ENCODE data around the gene TSLP.

Gene TSLP

DNA sequence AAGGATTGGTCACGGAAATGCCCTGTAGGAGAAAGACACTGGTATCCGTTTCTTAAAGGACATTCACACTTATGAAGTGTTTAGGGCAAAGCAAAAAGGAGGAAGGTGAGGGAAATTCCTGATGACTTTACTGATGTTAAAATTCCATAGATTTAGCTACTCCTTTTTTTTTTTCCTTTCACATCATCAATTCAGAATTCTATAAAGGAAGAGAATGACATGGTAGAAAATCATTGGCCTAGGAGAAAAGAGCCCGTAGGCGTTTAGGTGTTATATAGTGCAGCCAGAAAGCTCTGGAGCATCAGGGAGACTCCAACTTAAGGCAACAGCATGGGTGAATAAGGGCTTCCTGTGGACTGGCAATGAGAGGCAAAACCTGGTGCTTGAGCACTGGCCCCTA, at the start of gene TSLP:
Gene TSLP (plus strand): TSS at position 301 of the 400 bp plus-strand sequence. CDS start 178 bp downstream, outside the sequence.
- no peak for DNase-seq (ENCODE audit: low read depth in 3 of 3, low spot score in 1 of 3)

- DNase-seq (ENCODE audit: low read depth in 3 of 3, low spot score in 1 of 3), result no peak
Measured at GRCh38 chr5:111022301-111022700, 49.2 kb upstream of the TSLP start.

DNA sequence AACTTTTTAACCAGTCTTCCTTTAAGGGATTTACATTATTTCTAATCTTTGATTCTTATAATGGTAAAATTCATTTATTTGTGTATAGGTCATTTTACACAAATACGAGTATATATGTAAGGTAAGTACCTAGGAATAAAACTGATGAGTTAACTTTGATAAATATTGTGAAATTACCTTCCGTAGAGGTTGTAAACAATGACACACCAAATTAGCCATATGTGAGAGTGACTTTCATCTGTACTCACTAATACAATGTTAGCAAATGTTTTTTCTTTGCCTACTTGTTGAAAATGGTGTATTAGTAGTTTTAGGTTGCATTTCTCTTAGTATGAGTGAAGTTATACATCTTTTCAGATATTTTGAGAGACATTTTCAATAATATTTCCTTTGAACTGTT, 42.6 kb upstream of the TSLP start:
- no peak for DNase-seq (ENCODE audit: low read depth in 3 of 3, low spot score in 1 of 3)

GRCh38 chr5:111043712-111044506, 27.6 kb upstream of the TSLP start:
- no peak for DNase-seq (ENCODE audit: low read depth in 3 of 3, low spot score in 1 of 3)

- no peak for DNase-seq (ENCODE audit: low read depth in 3 of 3, low spot score in 1 of 3)
Measured at GRCh38 chr5:111058064-111058463, 13.4 kb upstream of the TSLP start.

- DNase-seq (ENCODE audit: low read depth in 3 of 3, low spot score in 1 of 3), result no peak
Measured at GRCh38 chr5:111060169-111060568, 11.3 kb upstream of the TSLP start.

GRCh38 chr5:111061618-111062017, 9.9 kb upstream of the TSLP start:
- DNase-seq (ENCODE audit: low read depth in 3 of 3, low spot score in 1 of 3), result no peak

DNA sequence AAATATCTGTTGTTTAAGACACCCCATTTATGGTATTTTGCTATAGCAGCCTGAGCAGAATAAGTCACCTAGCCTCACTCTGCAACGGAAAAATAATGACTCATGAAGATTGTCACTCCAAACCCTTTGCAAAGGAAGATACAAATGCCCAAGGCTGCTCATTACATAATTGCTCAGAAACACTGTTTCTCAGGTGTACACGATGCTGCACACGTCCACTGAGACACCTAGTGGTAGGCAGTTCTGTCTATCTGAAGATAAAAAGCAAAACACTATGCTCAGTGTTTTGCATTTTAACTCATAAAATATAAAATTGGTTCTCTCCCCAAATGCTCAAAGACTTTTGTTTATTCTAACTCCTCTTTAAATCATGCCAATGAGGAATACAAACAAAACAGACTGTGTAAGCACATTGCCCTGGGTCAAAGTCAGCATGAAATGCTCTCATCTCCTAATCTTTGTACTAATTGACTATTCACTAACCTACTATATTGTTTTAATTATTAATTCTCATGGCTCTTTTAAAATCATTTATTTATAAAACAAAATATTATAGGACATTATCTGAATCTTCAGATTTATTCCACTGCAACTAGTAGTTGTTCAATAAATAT, 7.7 kb upstream of the TSLP start:
- no peak for DNase-seq (ENCODE audit: low read depth in 3 of 3, low spot score in 1 of 3)

DNA sequence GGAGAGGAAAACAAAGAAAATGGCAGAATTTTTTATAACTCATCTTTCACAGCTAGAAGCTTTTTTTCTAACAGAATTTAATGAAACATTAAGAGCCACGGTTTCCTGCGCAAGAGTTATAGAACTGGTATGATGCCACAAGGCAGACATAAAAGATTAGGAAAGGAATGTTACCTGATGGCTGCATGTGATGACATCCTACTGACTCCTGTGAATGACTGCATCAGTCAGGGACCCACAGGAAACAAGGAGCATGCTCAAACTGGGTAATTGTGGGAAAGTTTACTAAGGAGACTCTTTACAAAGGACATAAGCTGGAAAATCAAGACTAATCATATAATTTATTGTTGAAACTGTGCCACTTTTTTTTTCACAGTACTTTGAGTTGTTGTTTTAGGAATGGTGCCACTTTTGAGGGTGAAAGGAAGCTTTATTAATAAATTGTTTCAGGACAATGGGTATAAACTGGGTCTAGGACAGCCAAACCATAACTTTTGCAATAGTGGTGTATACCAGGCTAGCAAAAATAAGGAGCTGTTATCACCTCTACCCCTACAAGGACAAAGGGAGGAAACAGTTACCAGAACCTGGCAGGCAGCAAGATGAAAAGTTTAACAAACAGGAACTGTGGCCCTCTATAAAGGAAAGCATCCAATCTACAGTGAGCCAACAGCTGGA, 5.1 kb upstream of the TSLP start:
- no peak for DNase-seq (ENCODE audit: low read depth in 3 of 3, low spot score in 1 of 3)

DNA sequence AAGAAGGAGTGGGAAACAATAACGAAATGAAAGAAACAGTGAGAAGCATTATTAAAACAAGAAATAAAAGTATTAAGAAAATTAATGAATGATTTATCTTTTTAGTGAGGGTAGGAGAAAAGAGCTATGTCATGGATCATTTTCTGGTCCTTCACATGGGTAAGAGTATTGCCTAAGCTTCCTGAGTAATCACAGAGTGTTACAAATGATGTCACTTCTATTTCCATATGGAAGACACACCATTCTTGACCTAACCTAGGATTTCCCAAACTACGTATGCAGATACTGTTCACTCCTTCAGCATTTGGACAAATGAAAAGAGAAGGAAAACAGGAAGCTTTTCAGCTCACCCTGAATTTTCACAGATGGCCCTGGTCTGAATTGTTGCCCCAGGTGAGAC, 3.3 kb upstream of the TSLP start:
- DNase-seq (ENCODE audit: low read depth in 3 of 3, low spot score in 1 of 3), result no peak

DNA sequence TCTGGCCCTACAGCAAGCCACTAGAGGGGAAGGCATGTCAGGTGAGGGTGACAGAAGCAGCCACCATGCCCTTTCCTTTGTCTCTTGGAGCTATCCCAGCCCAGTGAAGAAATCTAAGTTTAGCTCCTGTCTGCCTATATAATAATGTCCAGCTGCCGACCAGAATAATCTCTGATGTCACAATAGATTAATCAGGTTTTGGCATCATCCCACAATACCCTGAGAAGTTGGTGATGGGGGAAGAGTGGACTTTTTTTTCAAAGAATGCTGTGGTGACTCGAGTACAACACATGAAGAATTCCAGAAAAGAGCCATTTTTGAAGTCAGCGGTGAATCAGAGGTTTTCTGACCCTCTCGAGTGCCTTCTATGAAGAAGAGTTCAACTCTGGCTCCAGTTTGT, 1.7 kb upstream of the TSLP start:
- no peak for DNase-seq (ENCODE audit: low read depth in 3 of 3, low spot score in 1 of 3)

DNA sequence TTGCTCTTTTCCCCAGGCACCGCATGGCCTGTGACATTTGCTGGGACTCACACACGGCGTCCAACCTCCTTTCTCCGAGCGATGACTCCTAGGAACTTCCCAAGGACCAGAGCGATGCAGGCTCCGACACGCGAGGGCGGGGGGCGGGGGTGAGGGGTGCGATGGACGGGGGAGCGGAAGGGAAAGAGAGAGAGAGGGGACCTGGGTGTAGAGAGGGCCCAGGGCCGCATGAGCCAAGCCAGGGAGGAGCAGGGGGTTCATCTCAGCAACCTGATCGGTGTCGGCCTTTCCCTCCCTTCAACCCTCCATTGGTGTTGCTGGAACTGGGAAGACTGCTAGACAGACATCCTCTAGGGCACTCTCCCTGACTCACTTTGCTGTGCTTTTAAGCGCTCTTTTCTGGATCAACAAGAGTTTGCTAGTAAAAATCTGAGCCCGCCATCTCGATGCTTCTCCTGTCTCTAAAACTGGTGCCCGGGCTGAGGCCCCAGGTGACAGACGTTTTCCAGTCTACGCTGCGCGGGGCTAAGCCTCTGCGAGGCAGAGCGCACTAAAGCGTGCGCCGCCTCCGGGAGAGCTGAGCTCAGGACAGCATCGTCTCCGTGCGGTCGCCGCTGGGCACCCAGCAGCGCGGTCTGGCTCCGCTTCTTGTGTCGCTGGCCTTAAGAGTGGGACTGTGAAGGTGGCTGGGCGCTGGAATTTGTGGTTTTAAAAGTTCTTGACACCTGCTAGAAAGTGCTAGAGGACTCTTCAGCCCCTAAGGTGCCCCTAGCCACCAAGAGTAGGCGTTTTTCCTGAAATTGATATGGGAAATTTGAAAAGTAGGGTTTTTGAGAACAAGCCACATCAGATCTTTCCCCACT, 1.0 kb upstream of the TSLP start:
- DNase-seq (ENCODE audit: low read depth in 3 of 3, low spot score in 1 of 3), result no peak

DNA sequence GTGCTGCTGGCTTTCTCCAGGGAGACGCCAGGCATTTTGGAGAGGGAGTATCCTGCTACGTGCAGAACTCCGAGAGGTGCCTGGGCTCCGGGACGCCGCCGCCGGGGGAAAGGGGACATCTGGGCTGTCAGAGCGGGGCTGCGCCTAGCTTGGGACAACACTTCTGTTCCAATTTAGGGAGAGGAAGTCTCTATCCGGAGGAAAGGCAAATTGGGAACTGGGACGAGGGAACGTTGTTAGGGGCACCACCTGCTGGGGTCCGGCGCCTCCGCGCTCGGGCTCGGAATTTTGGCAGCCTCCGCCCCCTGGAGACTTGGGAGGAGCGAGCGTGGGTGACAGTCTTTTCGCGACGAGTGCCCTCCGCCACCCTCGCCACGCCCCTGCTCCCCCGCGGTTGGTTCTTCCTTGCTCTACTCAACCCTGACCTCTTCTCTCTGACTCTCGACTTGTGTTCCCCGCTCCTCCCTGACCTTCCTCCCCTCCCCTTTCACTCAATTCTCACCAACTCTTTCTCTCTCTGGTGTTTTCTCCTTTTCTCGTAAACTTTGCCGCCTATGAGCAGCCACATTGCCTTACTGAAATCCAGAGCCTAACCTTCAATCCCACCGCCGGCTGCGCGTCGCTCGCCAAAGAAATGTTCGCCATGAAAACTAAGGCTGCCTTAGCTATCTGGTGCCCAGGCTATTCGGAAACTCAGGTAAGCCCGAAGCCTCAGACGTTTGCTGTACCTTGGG, 1.6 kb downstream of the TSLP start:
- peak in 2 of 3 donors; percentile 21 to 49 for DNase-seq (ENCODE audit: low read depth in 3 of 3, low spot score in 1 of 3)

GRCh38 chr5:111074244-111074643, 2.7 kb downstream of the TSLP start:
- DNase-seq (ENCODE audit: low read depth in 3 of 3, low spot score in 1 of 3), result no peak

- no peak for DNase-seq (ENCODE audit: low read depth in 3 of 3, low spot score in 1 of 3)
Measured at GRCh38 chr5:111075520-111075919, 4.0 kb downstream of the TSLP start.

DNA sequence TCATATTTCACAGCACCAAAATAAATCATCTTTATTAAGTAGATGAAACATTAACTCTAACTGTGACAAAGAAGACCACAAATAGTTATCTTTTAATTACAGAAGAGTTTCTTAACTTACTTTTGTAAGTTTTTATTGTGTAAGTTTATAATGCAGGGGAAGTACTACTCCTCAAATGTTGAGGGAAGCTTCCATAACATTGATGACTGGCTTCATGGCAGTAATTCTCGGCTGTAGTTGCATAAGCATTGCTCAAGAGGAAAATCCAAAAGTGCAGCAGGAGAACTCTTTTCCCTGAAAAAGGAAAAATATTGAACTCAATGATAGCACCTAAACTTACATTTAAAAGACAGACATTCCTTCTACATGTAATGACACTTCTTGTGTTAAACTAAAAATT, 4.6 kb downstream of the TSLP start:
- no peak for DNase-seq (ENCODE audit: low read depth in 3 of 3, low spot score in 1 of 3)

DNA sequence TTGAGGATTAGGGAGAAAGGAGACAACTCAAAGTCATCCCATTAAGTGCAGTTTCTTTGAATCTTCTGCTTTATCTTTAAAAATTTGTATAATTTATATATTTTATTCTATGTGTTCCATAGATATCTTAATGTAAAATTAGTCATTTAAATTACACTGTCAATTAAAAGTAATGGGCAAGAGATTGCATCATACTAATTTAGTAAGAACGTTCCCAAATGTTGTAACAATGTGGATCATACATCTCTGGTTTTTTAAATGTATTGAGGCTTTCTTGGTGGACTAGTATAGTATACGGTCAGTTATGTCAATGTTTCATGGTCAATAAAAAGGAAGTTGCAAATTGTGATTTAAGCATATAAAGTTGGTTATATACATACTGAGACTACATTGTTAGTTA, 6.2 kb downstream of the TSLP start:
- no peak for DNase-seq (ENCODE audit: low read depth in 3 of 3, low spot score in 1 of 3)

DNA sequence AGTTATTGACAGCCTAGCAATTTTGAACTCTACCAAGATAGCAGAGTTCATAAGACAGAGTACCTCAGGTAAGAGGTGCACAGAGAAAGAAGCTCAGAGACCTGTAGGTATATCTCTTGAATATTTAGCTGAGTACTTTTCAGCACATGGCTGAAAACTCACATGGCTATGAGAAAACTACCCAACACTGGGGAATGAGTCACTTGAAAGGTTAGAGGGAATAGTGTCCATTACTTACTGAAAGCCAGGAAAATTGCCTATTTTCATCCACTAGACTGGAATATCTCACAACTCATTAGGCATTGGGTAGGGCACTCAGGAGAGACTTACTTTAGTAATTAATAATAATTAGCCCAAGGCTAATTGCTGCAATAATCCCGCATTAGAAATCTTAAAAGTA, 8.3 kb downstream of the TSLP start:
- DNase-seq (ENCODE audit: low read depth in 3 of 3, low spot score in 1 of 3), result no peak

- no peak for DNase-seq (ENCODE audit: low read depth in 3 of 3, low spot score in 1 of 3)
Measured at GRCh38 chr5:111083323-111083722, 11.8 kb downstream of the TSLP start.

GRCh38 chr5:111092062-111092853, 20.7 kb downstream of the TSLP start, which contains the start of gene WDR36:
TSS of gene WDR36 (plus strand) at chr5:111092348. CDS start at chr5:111092457, 109 bp downstream.
- peak; percentile 57 to 85 (median 78) for DNase-seq (ENCODE audit: low read depth in 3 of 3, low spot score in 1 of 3)
